Lower lobe of right lung (tissue), 2 donors: ENCODE measurements around the gene FAM110C. TPM values are rescaled to one million over a fixed set of nuclear protein-coding genes. Genes with fewer than 3 reads are reported as not detected.

Experiments used
- ATAC-seq, 2 donors: fragments of 200-7000 bp; cut with Tn5 transposase; one replicate each; pipeline ENCODE4 v1.9.1; 2020 to 2022; ENCODE audit warnings: mild to moderate bottlenecking in 2 of 2, moderate library complexity in 2 of 2
- DNase-seq: peaks from one replicate; pipeline ENCODE4 v3.0.0-alpha.2; 2020
- H3K27ac ChIP-seq: fragments of 200-600 bp; one replicate; pipeline ENCODE4 v1.8.0; 2022
- H3K27me3 ChIP-seq: fragments of 200-600 bp; one replicate; pipeline ENCODE4 v1.8.0; 2022; ENCODE audit warnings: low read depth
- H3K36me3 ChIP-seq: fragments of 200-600 bp; one replicate; pipeline ENCODE4 v1.8.0; 2022; ENCODE audit warnings: mild to moderate bottlenecking
- H3K4me1 ChIP-seq: fragments of 200-600 bp; one replicate; pipeline ENCODE4 v1.8.0; 2022
- H3K4me3 ChIP-seq: fragments of 200-600 bp; one replicate; pipeline ENCODE4 v1.8.0; 2022; ENCODE audit warnings: mild to moderate bottlenecking
- H3K9me3 ChIP-seq: fragments of 200-600 bp; one replicate; pipeline ENCODE4 v1.8.0; 2022
- CTCF ChIP-seq: fragments of 200-600 bp; IDR thresholded peaks from one replicate; pipeline ENCODE4 v1.8.0; 2022; ENCODE audit warnings: antibody characterized with exemption, mild to moderate bottlenecking
- intact Hi-C: fragments of 100-400 bp; cut with DNase I; formaldehyde crosslinking; loops from one replicate; pipeline ENCODE4 v1.11.0; 2022
- total RNA-seq: library from RNA; stranded (reverse); fragmentation: NEBNext Ultra II Directional; extraction: Animal tissue kit (Norgen Biotek cat#: 25700); gene quantifications from one replicate; pipeline ENCODE4 v1.2.1, GENCODE V29; 2021
- donor health status: DM: no; HTN: yes; CAD: no; lungs with severe emphysema.

The FAM110C gene
- total RNA-seq, 1 donor from 2014 or later, result 3.6 TPM

GRCh38 chr2:47346-47725, 1.0 kb upstream of the FAM110C start:
- H3K4me1 ChIP-seq, result peaks cover 19% of the 10 kb centered on the region
- peak overlapping the region; percentile 65 for H3K4me3 ChIP-seq
- intact Hi-C loops, result no loop called here
- no peaks in the 10 kb centered on the region for H3K36me3 ChIP-seq
- ATAC-seq, result peak in 1 of 2 donors; percentile 6
- H3K27ac ChIP-seq, result peak overlapping the region; percentile 88
- TF ChIP-seq CTCF, result no peak
- H3K9me3 ChIP-seq, result no peaks in the 10 kb centered on the region
- no peak for DNase-seq
- peaks cover 44% of the 10 kb centered on the region for H3K27me3 ChIP-seq

- intact Hi-C loops, result no loop called here
- peak overlapping the region; percentile 65 for H3K4me3 ChIP-seq
- peak overlapping the region; percentile 88 for H3K27ac ChIP-seq
- no peak for DNase-seq
- no peaks in the 10 kb centered on the region for H3K9me3 ChIP-seq
- ATAC-seq, result peak; percentile 15 to 24
- H3K36me3 ChIP-seq, result no peaks in the 10 kb centered on the region
- H3K27me3 ChIP-seq, result peaks cover 41% of the 10 kb centered on the region
- H3K4me1 ChIP-seq, result peaks cover 19% of the 10 kb centered on the region
- no peak for TF ChIP-seq CTCF
These were observed 204 bp downstream of the FAM110C start for GRCh38 chr2:46131-46470.

GRCh38 chr2:45342-46130, 769 bp downstream of the FAM110C start:
- peak; percentile 5 to 6 for ATAC-seq
- intact Hi-C loops, result no loop called here
- Histone ChIP-seq H3K4me3 (peak overlapping the region; percentile 65), H3K4me1 (peaks cover 19% of the 10 kb centered on the region), H3K27me3 (peaks cover 41% of the 10 kb centered on the region), H3K36me3 (no peaks in the 10 kb centered on the region), H3K9me3 (no peaks in the 10 kb centered on the region), H3K27ac (peak overlapping the region; percentile 88)
- TF ChIP-seq CTCF, result no peak
- DNase-seq, result no peak

- Histone ChIP-seq H3K27me3 (peaks cover 39% of the 10 kb centered on the region), H3K27ac (peak overlapping the region; percentile 88), H3K4me1 (peaks cover 19% of the 10 kb centered on the region), H3K36me3 (no peaks in the 10 kb centered on the region), H3K4me3 (peak overlapping the region; percentile 65), H3K9me3 (no peaks in the 10 kb centered on the region)
- intact Hi-C loops, result no loop called here
- no peak for TF ChIP-seq CTCF
- ATAC-seq (peak; percentile 55 to 65), DNase-seq (peak; percentile 57)
These were observed 1.5 kb downstream of the FAM110C start for GRCh38 chr2:44748-45341.

GRCh38 chr2:42788-43187, 3.5 kb downstream of the FAM110C start:
- TF ChIP-seq CTCF, result no peak
- ATAC-seq (no peak), DNase-seq (no peak)
- peaks cover 36% of the 10 kb centered on the region for H3K27me3 ChIP-seq
- H3K4me1 ChIP-seq, result peaks cover 19% of the 10 kb centered on the region
- no peak overlapping the region for H3K27ac ChIP-seq
- intact Hi-C loops, result no loop called here
- no peaks in the 10 kb centered on the region for H3K36me3 ChIP-seq
- H3K4me3 ChIP-seq, result no peak overlapping the region
- no peaks in the 10 kb centered on the region for H3K9me3 ChIP-seq
